HAP-1 (cell line): ENCODE results near the gene ADSL.
"Not testable (repeated sequence)": the region's sequence is repeated elsewhere in the genome, so short reads cannot be mapped to it uniquely, and the experiment has no call there.

ENCODE experiments used
- DNase-seq, 2 experiments: peaks; one replicate each; pipeline ENCODE4 v3.0.0-alpha.2; 2016 to 2020; ENCODE audit warnings: low spot score in 2 of 2
- H3K27me3 ChIP-seq: fragments of 250-450 bp; sonication (Bioruptor Pico); 2 replicates; pipeline ENCODE4 v1.5.1; 2020; ENCODE audit warnings: low read depth, mild to moderate bottlenecking, moderate library complexity
- H3K36me3 ChIP-seq: fragments of 250-450 bp; sonication (Bioruptor Pico); replicated peaks from 2 replicates; pipeline ENCODE4 v1.5.1; 2020; ENCODE audit warnings: mild to moderate bottlenecking
- H3K4me1 ChIP-seq: fragments of 250-450 bp; sonication (Bioruptor Pico); 2 replicates; pipeline ENCODE4 v1.5.1; 2020; ENCODE audit warnings: mild to moderate bottlenecking
- H3K4me3 ChIP-seq: fragments of 250-450 bp; sonication (Bioruptor Pico); 2 replicates; pipeline ENCODE4 v1.5.1; 2020; ENCODE audit warnings: mild to moderate bottlenecking, moderate library complexity
- H3K9me3 ChIP-seq: fragments of 250-450 bp; sonication (Bioruptor Pico); 2 replicates; pipeline ENCODE4 v1.5.1; 2020; ENCODE audit warnings: mild to moderate bottlenecking, moderate library complexity
- in situ Hi-C: fragments of 300-500 bp; cut with MboI; formaldehyde crosslinking; loops from 3 replicates; pipeline ENCODE4 v1.14.3; 2020; ENCODE audit warnings: low sequenced_read_pairs, inconsistent platforms, mixed read lengths

The ADSL gene

DNA sequence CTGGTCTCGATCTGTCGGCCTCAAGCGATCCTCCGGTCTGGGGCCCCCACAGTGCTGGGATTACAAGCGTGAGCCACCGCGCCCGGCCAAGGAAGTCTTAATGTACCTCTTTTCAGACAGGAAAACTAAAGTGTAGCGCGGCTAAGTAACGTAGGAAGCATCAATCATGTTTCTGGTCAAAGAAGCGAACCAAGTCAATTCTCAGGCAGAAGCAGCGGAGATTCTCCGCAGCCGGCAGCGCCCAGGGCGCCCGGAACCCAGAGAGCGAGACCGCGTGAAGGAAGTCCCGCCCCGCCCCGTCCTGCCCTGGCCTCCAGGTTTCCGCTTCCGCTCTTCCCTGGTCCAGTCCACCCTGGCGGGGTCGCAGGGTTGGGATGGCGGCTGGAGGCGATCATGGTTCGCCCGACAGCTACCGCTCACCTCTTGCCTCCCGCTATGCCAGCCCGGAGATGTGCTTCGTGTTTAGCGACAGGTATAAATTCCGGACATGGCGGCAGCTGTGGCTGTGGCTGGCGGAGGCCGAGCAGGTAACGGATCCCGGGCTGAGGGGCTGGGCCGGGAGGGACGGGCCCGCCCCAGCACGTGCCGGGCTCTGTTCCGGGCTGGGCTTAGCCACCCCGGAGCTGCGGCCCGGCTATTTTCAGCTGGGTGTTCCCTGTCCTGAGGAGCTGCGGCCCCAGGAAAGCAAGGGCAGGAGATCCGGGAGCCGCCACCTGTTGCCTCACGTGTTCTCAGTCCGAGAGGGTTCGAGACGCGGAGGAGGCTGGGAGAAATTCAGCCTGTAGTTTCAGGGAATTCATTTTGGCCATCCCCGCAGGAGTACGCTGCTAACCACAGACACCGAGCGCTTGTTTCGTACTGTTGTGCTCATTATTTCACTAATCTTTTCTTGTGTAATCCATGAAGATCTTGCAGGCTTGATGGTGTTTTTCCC, at the start of gene ADSL:
Gene ADSL, plus strand, starts transcription at position 316 of the 934 bp plus-strand sequence. Its CDS starts 59 bp downstream, at position 375.
- H3K27me3 ChIP-seq: no peaks in the 10 kb centered on the region
- peaks cover 4% of the 10 kb centered on the region; the same call in 1 of the 2 replicates for H3K4me1 ChIP-seq
- peak within 1 kb of the TSS; percentile 93 for H3K4me3 ChIP-seq
- H3K36me3 ChIP-seq: peaks cover 32% of the 10 kb centered on the region
- in situ Hi-C loops: loop anchor here (10.0 kb wide), 2 partner anchors 302 to 812 kb away; partner anchors contain the start of gene RPS19BP1
- H3K9me3 ChIP-seq: no peaks in the 10 kb centered on the region
- peak; percentile 87 to 94 for DNase-seq

DNA sequence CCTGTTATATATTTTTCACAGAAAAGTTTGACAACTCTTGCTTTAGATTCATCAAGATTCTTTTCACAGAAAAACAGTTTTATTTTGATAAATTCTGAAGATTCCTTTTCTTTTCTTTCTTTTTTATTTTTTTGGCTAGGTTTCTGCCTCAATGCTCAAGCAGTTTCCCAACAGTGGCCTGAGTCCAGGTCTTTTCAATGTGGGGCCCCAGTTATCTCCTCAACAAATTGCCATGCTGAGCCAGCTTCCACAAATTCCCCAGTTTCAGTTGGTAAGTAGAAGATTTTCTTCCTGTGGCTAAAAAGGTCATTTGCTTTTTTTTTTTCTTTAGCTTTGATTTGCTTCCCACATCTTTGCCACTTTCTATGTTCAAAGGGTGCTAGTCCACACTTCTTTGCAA, 46.0 kb upstream of the ADSL start:
- Histone ChIP-seq H3K27me3 (no peaks in the 10 kb centered on the region), H3K4me3 (no peak overlapping the region), H3K9me3 (no peaks in the 10 kb centered on the region), H3K4me1 (no peaks in the 10 kb centered on the region), H3K36me3 (peaks cover 23% of the 10 kb centered on the region)
- DNase-seq: no peak
- in situ Hi-C loops: no loop called here

DNA sequence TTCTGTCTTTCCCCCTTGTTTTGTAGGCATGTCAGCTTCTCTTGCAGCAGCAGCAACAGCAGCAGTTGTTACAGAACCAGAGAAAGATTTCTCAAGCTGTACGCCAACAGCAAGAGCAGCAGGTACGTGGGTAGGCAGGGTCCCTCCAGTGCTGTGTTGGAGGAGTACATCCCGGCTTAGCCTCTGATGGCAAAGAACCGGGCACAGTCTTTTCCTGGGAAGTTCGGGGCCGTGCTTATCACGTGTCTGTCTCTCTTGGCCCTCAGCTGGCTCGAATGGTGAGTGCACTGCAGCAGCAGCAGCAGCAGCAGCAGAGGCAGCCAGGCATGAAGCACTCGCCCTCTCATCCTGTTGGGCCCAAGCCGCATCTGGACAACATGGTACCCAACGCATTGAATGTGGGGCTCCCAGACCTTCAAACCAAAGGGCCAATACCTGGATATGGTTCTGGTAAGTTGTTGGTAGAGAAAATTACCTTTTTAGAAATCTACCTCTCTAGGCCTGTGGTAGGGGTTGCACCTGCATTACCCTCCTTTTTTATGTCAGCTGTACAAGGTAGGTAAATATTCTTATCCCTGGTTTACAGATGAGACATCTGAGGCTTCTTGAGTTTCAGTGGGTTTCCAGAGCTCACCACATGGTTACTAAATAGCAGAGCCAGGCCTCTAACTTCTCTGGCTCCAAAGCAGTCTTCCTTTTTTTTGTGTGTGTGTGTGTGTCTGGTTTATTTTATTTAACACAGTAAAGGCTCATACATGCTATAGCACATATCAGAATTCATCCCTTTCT, 45.2 kb upstream of the ADSL start:
- Histone ChIP-seq H3K4me3 (no peak overlapping the region), H3K27me3 (no peaks in the 10 kb centered on the region), H3K9me3 (no peaks in the 10 kb centered on the region), H3K36me3 (peaks cover 26% of the 10 kb centered on the region), H3K4me1 (no peaks in the 10 kb centered on the region)
- DNase-seq: no peak
- in situ Hi-C loops: no loop called here

- no peaks in the 10 kb centered on the region for H3K27me3 ChIP-seq
Observed at GRCh38 chr22:40302149-40302548, 44.2 kb upstream of the ADSL start.

GRCh38 chr22:40305625-40306024, 40.7 kb upstream of the ADSL start:
- no peak overlapping the region for H3K4me3 ChIP-seq
- H3K9me3 ChIP-seq: no peaks in the 10 kb centered on the region
- no peak for DNase-seq
- in situ Hi-C loops: no loop called here
- no peaks in the 10 kb centered on the region for H3K4me1 ChIP-seq
- H3K27me3 ChIP-seq: no peaks in the 10 kb centered on the region
- peaks cover 48% of the 10 kb centered on the region for H3K36me3 ChIP-seq

More at GRCh38 chr22:40302149-40302548, 44.2 kb upstream of the ADSL start:
- Histone ChIP-seq H3K9me3 (no peaks in the 10 kb centered on the region), H3K4me1 (no peaks in the 10 kb centered on the region), H3K4me3 (no peak overlapping the region), H3K36me3 (peaks cover 28% of the 10 kb centered on the region)
- no peak for DNase-seq
- in situ Hi-C loops: no loop called here

DNA sequence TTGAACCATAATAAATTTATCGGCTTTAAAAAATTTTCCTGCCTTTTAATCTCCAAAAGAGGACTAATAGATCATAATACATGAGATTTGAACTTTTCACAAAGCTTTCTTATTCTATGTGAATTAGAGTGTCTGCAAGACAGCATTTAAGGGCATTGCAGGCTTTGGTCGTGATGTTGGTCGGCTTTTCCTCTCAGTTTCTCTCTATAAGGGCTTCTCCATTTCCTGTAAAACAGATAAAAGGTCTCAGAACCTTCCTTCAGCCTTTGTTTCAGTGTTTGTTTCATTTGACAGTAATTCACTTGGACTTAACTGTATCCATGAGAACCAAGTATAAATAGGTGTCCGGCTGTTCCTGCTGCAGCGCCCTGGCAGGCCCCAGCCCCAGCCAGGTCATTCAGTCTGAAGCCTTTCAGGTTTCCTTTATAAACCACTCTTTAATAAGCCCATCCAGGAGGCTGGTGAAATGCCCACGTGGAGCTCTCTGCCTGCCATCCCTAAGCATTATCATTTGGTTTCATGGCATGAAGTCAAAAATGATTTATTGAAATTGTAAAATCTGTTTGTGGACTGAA, 37.2 kb upstream of the ADSL start:
- Histone ChIP-seq H3K27me3 (no peaks in the 10 kb centered on the region), H3K9me3 (no peaks in the 10 kb centered on the region), H3K4me3 (no peak overlapping the region), H3K4me1 (no peaks in the 10 kb centered on the region), H3K36me3 (peaks cover 51% of the 10 kb centered on the region)
- in situ Hi-C loops: no loop called here
- DNase-seq: no peak

DNA sequence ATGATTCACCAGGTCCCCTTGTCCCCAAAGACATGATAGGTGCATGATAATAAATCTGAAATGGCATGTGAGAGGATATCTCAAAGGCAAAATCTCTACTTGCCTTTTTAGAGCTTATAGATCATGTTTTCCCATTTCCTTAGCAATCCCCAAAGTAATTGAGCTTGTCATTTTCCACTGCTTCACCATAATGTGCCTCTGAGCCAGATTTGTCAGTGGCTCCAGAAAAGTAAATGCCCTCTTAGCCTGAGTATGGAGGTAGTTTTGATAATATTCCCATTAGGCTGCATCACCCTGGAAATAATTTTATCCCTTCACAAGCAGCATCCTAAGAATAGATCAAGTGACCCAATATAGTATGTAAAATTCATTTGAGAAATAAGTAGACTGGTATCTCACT, 36.7 kb upstream of the ADSL start:
- H3K36me3 ChIP-seq: peaks cover 57% of the 10 kb centered on the region
- in situ Hi-C loops: no loop called here
- H3K4me1 ChIP-seq: no peaks in the 10 kb centered on the region
- no peak overlapping the region for H3K4me3 ChIP-seq
- no peaks in the 10 kb centered on the region for H3K27me3 ChIP-seq
- DNase-seq: no peak
- H3K9me3 ChIP-seq: no peaks in the 10 kb centered on the region

DNA sequence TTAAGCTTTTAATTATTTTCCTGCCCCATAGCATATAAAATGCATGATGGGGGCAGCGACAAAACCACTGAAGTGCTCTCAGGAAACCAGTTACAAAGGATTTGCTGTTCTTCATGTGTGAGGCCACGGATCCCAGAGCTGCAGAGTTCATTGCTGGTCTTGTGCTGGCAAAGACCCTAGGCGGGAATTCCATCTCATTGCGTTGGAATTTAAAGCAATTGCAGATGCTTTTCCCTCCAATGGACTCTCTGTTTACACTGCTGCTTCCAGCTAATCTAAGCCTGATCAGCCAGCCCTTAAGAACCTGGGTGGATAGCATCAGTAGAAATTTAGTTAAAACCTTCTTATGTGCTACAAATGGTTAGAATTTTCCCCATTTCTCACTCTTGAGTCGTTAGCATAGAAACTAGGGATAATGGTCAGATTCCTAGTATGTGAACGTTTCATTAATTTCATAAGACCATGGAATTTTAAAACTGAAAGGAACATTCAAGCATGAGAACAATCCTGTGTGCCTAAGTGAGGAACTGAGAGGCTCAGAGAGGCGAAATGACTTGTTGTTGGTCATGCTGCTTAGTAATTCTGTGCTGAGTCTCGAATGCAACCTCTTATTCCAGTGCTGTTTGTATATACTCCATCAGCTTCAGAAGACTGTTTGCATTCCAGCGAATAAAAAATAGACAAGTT, 36.1 kb upstream of the ADSL start:
- H3K9me3 ChIP-seq: no peaks in the 10 kb centered on the region
- H3K4me3 ChIP-seq: no peak overlapping the region
- no peaks in the 10 kb centered on the region for H3K4me1 ChIP-seq
- H3K27me3 ChIP-seq: no peaks in the 10 kb centered on the region
- no peak for DNase-seq
- H3K36me3 ChIP-seq: peaks cover 60% of the 10 kb centered on the region
- in situ Hi-C loops: no loop called here

DNA sequence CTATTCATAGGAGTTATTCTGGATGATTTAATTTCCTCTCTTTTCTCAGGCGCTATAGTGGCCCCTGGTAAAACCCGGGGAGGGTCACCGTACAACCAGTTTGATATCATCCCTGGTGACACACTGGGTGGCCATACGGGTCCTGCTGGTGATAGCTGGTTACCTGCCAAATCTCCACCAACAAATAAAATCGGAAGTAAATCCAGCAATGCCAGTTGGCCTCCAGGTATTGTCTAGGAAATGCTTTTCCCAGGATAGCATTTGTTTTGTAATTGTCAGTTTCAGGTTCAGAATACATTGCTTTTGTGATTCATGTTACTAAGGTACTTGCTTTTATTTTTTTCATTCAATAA, 35.6 kb upstream of the ADSL start:
- in situ Hi-C loops: no loop called here
- H3K4me3 ChIP-seq: no peak overlapping the region
- no peaks in the 10 kb centered on the region for H3K27me3 ChIP-seq
- H3K4me1 ChIP-seq: no peaks in the 10 kb centered on the region
- H3K9me3 ChIP-seq: no peaks in the 10 kb centered on the region
- H3K36me3 ChIP-seq: peaks cover 61% of the 10 kb centered on the region
- no peak for DNase-seq

DNA sequence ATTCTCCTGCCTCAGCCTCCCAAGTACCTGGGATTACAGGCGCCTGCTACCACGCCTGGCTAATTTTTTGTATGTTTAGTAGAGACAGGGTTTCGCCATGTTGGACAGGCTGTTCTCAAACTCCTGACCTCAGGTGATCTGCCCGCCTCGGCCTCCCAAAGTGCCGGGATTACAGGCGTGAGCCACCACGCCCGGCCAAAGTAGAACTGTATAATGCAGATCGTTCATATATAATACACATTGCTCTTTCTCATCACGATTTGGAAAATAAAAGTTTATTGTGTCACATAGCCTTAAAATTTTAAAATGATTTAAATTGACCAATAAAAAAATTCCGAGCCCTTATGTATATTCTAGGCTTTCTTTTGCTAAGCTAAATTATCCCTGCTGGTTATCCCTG, 34.7 kb upstream of the ADSL start:
- DNase-seq, H3K4me1 ChIP-seq, H3K9me3 ChIP-seq, H3K4me3 ChIP-seq, in situ Hi-C loops, H3K27me3 ChIP-seq: not testable (repeated sequence)
- peaks cover 67% of the 10 kb centered on the region for H3K36me3 ChIP-seq

GRCh38 chr22:40312050-40312449, 34.2 kb upstream of the ADSL start:
- Histone ChIP-seq H3K4me1 (no peaks in the 10 kb centered on the region), H3K36me3 (peaks cover 69% of the 10 kb centered on the region), H3K4me3 (no peak overlapping the region), H3K9me3 (no peaks in the 10 kb centered on the region), H3K27me3 (no peaks in the 10 kb centered on the region)
- no peak for DNase-seq
- in situ Hi-C loops: no loop called here

DNA sequence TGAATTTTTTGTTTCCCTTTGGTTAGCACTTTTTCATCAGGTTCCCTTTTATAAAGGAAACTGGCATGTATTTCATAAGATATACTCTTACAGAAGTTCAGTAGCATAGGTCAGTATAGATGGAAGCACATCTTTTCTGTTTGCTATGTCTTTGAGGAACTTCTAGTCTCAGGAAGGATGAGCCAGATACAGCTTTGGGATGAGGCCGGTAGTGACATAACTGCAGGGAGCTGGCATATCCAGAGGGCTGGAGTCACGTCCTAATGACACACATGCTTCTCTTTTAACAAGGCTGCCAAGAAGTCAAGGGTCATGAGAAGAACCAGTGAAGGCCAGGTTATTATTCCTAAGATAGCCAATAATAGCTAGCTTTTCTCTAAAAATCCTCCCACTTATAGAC, 33.3 kb upstream of the ADSL start:
- H3K4me1 ChIP-seq: no peaks in the 10 kb centered on the region
- in situ Hi-C loops: no loop called here
- peaks cover 77% of the 10 kb centered on the region for H3K36me3 ChIP-seq
- no peak overlapping the region for H3K4me3 ChIP-seq
- H3K9me3 ChIP-seq: no peaks in the 10 kb centered on the region
- no peak for DNase-seq
- H3K27me3 ChIP-seq: no peaks in the 10 kb centered on the region

DNA sequence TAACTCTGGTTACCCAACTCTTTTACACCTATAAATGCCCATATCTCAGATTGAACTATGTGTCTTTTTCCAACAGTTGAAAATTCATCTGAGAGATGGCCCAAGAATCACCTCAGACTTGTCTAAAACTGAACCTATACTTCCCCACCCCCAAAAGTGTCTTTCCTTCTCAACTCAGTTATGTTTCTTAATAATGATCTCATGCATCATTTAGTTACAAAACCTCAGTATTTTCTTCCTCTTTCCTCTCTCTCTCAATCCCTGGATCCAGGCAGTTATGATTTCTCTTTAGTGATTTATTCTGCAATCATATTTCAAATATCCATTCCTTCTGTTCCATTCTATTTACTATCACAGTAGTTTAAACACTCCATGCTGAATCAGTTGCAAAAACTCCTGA, 32.3 kb upstream of the ADSL start:
- no peaks in the 10 kb centered on the region for H3K9me3 ChIP-seq
- no peaks in the 10 kb centered on the region for H3K4me1 ChIP-seq
- no peaks in the 10 kb centered on the region for H3K27me3 ChIP-seq
- in situ Hi-C loops: no loop called here
- no peak overlapping the region for H3K4me3 ChIP-seq
- H3K36me3 ChIP-seq: peaks cover 70% of the 10 kb centered on the region
- no peak for DNase-seq
